Stimulated activated CD8-positive, alpha-beta memory T cell treated with anti-CD3 and anti-CD28 coated beads, Interleukin-4, amount 100 ng/mL, for 48 hours (primary cell): ENCODE measurements around the gene DGKD.
"Not testable (repeated sequence)": the region's sequence is repeated elsewhere in the genome, so short reads cannot be mapped to it uniquely, and the experiment has no call there.

Source experiments
- DNase-seq: peaks from one replicate; pipeline ENCODE4 v3.0.0-alpha.2; 2020

DGKD gene

GRCh38 chr2:233387667-233388528 lies 33.6 kb downstream of the DGKD start:
- DNase-seq, result no peak

- no peak for DNase-seq
These were observed 35.4 kb downstream of the DGKD start for GRCh38 chr2:233389601-233390125.

GRCh38 chr2:233395687-233396086 lies 41.4 kb downstream of the DGKD start:
- no peak for DNase-seq

- DNase-seq, result not testable (repeated sequence)
These were observed 42.7 kb downstream of the DGKD start for GRCh38 chr2:233396726-233397665.

- DNase-seq, result peak; percentile 67
These were observed 45.3 kb downstream of the DGKD start for GRCh38 chr2:233399306-233400225.

GRCh38 chr2:233400341-233400740 lies 46.0 kb downstream of the DGKD start:
- DNase-seq, result no peak

GRCh38 chr2:233400961-233401360 lies 46.7 kb downstream of the DGKD start:
- DNase-seq, result no peak

GRCh38 chr2:233402346-233402745 lies 48.1 kb downstream of the DGKD start:
- no peak for DNase-seq

- DNase-seq, result no peak
These were observed 48.5 kb downstream of the DGKD start for GRCh38 chr2:233402789-233403188.

- peak; percentile 67 for DNase-seq
These were observed 49.9 kb downstream of the DGKD start for GRCh38 chr2:233404222-233404621.

GRCh38 chr2:233406865-233407264 lies 52.6 kb downstream of the DGKD start:
- DNase-seq, result no peak

- no peak for DNase-seq
These were observed 53.5 kb downstream of the DGKD start for GRCh38 chr2:233407771-233408181.

- DNase-seq, result no peak
These were observed 54.3 kb downstream of the DGKD start for GRCh38 chr2:233408366-233409285.

GRCh38 chr2:233409286-233409991 lies 55.1 kb downstream of the DGKD start:
- DNase-seq, result no peak

- DNase-seq, result no peak
These were observed 56.0 kb downstream of the DGKD start for GRCh38 chr2:233410196-233410760.

GRCh38 chr2:233411162-233411561 lies 56.9 kb downstream of the DGKD start:
- no peak for DNase-seq

- DNase-seq, result no peak
These were observed 58.1 kb downstream of the DGKD start for GRCh38 chr2:233412405-233412804.

GRCh38 chr2:233413046-233413445 lies 58.8 kb downstream of the DGKD start:
- no peak for DNase-seq

- peak; percentile 77 for DNase-seq
These were observed 59.4 kb downstream of the DGKD start for GRCh38 chr2:233413559-233414272.
